Measurements from ENCODE around the gene PDE2A.

Gene PDE2A

DNA sequence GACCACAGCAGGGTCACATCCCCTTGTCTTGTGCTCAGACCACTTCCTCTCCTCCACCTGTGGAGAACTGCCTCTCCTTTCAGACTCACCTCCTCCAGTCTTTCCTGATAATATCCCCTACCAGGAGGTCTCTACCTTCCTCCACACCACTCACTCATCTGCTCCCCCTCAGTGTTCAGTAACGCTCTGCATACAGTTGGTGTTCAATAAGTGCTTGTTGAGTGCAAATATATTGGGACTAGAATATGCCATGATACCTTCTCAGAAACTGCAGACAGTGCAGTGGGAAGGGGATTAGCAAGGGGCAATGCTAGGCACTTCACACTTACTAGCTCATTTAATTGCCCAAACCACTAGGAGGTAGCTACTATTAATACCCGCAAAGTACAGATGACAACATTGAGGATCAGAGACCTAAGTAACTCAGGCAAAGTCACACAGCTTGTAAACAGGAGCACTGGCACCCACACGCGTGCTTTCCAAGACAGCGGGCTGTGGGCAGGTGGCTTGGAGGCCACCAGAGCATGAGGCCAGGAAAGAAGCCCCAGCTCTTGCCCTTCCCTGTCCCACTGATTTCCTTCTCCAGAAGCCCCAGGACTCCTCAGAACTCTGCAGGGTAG is 8.1 kb upstream of the PDE2A start:
- TF ChIP-seq, protein P1, sequence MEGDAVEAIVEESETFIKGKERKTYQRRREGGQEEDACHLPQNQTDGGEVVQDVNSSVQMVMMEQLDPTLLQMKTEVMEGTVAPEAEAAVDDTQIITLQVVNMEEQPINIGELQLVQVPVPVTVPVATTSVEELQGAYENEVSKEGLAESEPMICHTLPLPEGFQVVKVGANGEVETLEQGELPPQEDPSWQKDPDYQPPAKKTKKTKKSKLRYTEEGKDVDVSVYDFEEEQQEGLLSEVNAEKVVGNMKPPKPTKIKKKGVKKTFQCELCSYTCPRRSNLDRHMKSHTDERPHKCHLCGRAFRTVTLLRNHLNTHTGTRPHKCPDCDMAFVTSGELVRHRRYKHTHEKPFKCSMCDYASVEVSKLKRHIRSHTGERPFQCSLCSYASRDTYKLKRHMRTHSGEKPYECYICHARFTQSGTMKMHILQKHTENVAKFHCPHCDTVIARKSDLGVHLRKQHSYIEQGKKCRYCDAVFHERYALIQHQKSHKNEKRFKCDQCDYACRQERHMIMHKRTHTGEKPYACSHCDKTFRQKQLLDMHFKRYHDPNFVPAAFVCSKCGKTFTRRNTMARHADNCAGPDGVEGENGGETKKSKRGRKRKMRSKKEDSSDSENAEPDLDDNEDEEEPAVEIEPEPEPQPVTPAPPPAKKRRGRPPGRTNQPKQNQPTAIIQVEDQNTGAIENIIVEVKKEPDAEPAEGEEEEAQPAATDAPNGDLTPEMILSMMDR (IDR thresholded peaks at IDR 0.05; ENCODE audit: insufficient read depth, low read length, poor library complexity, severe bottlenecking): no peak
- no peak overlapping the region for H3K4me3 ChIP-seq (replicated peaks; ENCODE audit: low read depth, low read length)
- no peak for DNase-seq (ENCODE audit: extremely low read depth, insufficient read length)
- peaks cover 1% of the 10 kb centered on the region; the same call in 1 of the 2 replicates for H3K27me3 ChIP-seq (replicated peaks; ENCODE audit: control insufficient read depth, insufficient read depth, low read length)
- peaks cover 19% of the 10 kb centered on the region for H3K36me3 ChIP-seq (ENCODE audit: control insufficient read depth, insufficient read depth, low read length)

DNA sequence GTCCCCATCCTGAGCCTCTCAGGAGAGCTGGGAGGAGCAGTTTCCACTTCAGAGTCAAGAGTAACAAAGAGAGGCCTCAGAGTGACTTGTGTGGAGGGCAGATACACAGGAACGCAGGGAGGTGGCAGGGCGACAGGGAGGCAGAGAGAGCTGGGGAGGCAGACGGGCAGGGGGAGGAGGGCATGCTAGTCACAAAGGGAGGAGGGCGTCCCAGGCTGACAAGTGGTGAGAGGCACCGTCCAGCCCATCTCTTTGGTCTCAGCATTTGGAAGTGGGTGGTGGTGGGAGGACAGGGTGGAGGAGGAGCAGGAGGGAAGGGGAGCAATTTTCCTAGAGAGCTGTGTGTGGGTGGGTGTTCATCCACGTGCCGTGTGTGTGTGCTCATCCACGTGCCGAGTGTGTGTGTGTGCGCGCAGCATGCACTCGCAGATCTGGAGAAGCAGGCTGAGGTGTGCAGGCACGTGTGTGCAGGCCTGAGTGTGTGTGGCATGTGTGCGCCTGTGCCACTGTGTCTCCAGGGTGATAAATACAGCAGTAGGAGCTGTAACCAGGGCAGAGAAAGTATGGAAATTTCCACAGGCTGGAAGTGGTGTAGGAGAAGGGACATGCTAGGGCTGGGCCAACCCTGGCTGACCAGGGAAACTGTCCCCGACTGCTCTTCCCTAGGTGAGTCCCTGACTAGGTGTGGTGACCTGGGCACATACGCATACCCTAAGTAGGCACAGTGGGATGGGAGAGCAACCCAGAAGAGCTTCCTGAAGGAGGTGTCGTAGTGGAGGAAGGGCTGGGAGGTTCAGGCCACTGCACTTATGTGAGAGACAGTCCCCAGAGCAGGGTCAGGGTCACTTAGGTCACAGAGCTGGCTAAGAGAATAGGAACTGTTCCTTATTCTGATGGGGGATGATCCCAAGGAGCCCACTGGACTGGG is 7.3 kb upstream of the PDE2A start:
- peaks cover 1% of the 10 kb centered on the region for H3K27me3 ChIP-seq (replicated peaks; ENCODE audit: control insufficient read depth, insufficient read depth, low read length)
- DNase-seq (ENCODE audit: extremely low read depth, insufficient read length): no peak
- no peak overlapping the region for H3K4me3 ChIP-seq (replicated peaks; ENCODE audit: low read depth, low read length)
- H3K36me3 ChIP-seq (ENCODE audit: control insufficient read depth, insufficient read depth, low read length): peaks cover 16% of the 10 kb centered on the region
- TF ChIP-seq, protein P1 (IDR thresholded peaks at IDR 0.05; ENCODE audit: insufficient read depth, low read length, poor library complexity, severe bottlenecking): no peak

DNA sequence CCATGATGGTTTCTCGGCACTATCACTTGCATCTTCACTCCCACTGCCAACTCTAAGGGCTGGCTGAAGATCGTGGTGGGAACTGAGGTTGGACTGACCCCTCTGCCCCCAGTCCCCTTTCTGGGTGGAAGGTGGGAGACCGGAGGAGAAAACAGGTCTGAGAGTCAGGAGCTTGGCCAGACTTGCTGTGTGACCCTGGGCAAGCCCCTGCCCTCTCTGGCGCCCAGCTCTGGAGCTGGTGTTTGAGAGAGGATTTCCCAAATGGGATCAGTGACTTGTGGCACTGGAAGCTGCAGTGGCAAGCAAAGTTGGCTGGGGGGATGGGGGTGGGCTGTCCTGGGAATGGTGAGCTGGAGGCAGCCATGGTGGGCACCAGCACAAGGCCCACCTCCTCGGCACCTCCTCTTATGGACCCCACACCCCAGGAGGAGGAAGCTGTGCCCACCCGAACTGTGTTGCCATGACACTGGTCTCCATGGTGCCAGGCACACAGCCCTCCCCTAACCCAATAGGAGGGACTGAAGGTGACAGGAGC is 6.5 kb upstream of the PDE2A start:
- H3K36me3 ChIP-seq (ENCODE audit: control insufficient read depth, insufficient read depth, low read length): peaks cover 13% of the 10 kb centered on the region
- TF ChIP-seq, protein P1 (IDR thresholded peaks at IDR 0.05; ENCODE audit: insufficient read depth, low read length, poor library complexity, severe bottlenecking): no peak
- peaks cover 1% of the 10 kb centered on the region for H3K27me3 ChIP-seq (replicated peaks; ENCODE audit: control insufficient read depth, insufficient read depth, low read length)
- no peak for DNase-seq (ENCODE audit: extremely low read depth, insufficient read length)
- H3K4me3 ChIP-seq (replicated peaks; ENCODE audit: low read depth, low read length): no peak overlapping the region

DNA sequence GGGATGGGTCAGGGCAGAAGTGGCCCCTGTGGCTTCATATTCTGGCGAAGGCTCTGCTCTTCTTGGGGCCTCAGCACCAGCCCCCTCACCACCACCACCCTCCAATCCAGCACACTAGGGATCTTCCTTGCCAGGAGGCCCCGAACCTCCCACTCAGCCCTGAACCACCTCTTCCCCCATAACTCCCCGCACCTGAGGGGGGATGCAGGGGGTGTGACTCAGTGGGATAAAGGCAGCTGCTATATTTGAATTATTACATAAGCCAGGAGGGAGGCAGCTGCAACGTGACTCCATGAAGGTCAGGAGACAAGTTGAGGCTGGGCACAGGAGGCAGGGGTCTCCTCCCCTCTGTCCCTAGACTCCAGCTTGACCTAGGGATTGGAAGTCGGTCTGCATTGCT is 5.6 kb upstream of the PDE2A start:
- H3K27me3 ChIP-seq (replicated peaks; ENCODE audit: control insufficient read depth, insufficient read depth, low read length): peaks cover 1% of the 10 kb centered on the region
- TF ChIP-seq, protein P1 (IDR thresholded peaks at IDR 0.05; ENCODE audit: insufficient read depth, low read length, poor library complexity, severe bottlenecking): no peak
- no peak for DNase-seq (ENCODE audit: extremely low read depth, insufficient read length)
- no peak overlapping the region for H3K4me3 ChIP-seq (replicated peaks; ENCODE audit: low read depth, low read length)
- peaks cover 11% of the 10 kb centered on the region for H3K36me3 ChIP-seq (ENCODE audit: control insufficient read depth, insufficient read depth, low read length)

DNA sequence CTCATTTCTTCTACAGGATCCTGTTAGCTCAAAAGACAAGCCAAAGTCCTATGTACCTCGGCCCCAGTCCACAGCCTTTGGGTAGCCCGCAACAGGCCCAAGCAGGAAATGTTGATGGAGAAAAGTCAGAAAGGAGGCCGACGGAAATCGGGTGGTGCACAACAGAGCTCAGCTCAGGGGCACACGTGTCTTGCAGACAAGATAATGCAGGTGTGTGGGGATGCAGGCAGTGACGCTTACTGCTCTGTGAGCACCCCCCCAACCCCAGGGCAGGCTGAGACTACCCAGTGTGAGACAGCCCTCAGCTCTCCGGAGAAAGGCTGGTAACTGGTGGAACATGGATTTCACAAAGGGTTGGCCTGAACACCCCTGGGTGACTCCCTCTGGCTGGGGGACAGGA is 4.3 kb upstream of the PDE2A start:
- TF ChIP-seq, protein P1 (IDR thresholded peaks at IDR 0.05; ENCODE audit: insufficient read depth, low read length, poor library complexity, severe bottlenecking): no peak
- no peak overlapping the region for H3K4me3 ChIP-seq (replicated peaks; ENCODE audit: low read depth, low read length)
- H3K36me3 ChIP-seq (ENCODE audit: control insufficient read depth, insufficient read depth, low read length): no peaks in the 10 kb centered on the region
- no peak for DNase-seq (ENCODE audit: extremely low read depth, insufficient read length)
- peaks cover 1% of the 10 kb centered on the region for H3K27me3 ChIP-seq (replicated peaks; ENCODE audit: control insufficient read depth, insufficient read depth, low read length)
